GM13977 (cell line): ENCODE data around the gene PPM1B.
"Not testable (repeated sequence)": the region's sequence is repeated elsewhere in the genome, so short reads cannot be mapped to it uniquely, and the experiment has no call there.

Source experiments
- DNase-seq: peaks from one replicate; pipeline ENCODE4 v3.0.0; 2012; ENCODE audit warnings: low spot score
- in situ Hi-C: fragments of 300-500 bp; cut with MboI; formaldehyde crosslinking; loops from one replicate; pipeline ENCODE4 v1.12.0; 2022; ENCODE audit warnings: low sequenced_read_pairs, low pct_unique_long_range_greater_than_20kb, mixed read lengths, inconsistent platforms; ENCODE audit not compliant: unreplicated experiment
- TF ChIP-seq, protein P1 (sequence below): IDR thresholded peaks from 2 replicates; pipeline ENCODE4 v1.5.1; 2012; ENCODE audit warnings: mild to moderate bottlenecking, control low read depth; ENCODE audit not compliant: insufficient read depth; ENCODE audit errors: extremely low read depth, missing control alignments

Gene PPM1B

GRCh38 chr2:44244135-44244871 lies 75.6 kb downstream of the PPM1B start:
- TF ChIP-seq, protein P1, sequence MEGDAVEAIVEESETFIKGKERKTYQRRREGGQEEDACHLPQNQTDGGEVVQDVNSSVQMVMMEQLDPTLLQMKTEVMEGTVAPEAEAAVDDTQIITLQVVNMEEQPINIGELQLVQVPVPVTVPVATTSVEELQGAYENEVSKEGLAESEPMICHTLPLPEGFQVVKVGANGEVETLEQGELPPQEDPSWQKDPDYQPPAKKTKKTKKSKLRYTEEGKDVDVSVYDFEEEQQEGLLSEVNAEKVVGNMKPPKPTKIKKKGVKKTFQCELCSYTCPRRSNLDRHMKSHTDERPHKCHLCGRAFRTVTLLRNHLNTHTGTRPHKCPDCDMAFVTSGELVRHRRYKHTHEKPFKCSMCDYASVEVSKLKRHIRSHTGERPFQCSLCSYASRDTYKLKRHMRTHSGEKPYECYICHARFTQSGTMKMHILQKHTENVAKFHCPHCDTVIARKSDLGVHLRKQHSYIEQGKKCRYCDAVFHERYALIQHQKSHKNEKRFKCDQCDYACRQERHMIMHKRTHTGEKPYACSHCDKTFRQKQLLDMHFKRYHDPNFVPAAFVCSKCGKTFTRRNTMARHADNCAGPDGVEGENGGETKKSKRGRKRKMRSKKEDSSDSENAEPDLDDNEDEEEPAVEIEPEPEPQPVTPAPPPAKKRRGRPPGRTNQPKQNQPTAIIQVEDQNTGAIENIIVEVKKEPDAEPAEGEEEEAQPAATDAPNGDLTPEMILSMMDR: peak; percentile 24
- DNase-seq: peak; percentile 57
- in situ Hi-C loops: no loop called here

GRCh38 chr2:44245083-44245861 lies 76.6 kb downstream of the PPM1B start:
- TF ChIP-seq, protein P1: no peak
- DNase-seq: no peak
- in situ Hi-C loops: no loop called here

DNA sequence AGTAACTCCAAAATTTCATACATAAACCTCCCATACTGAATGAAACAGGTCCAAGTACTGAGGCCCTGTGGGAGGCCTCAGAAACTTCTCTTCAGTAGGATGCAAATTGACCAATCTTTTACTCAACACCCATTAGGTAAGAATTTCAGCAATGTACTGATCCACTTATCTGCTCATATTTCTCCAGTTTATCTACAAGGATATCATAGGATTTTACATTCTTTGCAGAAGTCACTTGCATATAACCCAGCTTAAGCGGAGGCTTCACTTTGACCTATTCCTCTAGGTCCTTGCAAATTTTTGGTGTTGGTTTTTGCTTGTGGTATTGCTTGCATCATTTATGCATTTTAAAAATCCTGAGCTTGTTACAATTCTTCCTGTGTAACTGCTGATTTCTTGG lies 77.8 kb downstream of the PPM1B start:
- in situ Hi-C loops: no loop called here
- TF ChIP-seq, protein P1: no peak
- no peak for DNase-seq

DNA sequence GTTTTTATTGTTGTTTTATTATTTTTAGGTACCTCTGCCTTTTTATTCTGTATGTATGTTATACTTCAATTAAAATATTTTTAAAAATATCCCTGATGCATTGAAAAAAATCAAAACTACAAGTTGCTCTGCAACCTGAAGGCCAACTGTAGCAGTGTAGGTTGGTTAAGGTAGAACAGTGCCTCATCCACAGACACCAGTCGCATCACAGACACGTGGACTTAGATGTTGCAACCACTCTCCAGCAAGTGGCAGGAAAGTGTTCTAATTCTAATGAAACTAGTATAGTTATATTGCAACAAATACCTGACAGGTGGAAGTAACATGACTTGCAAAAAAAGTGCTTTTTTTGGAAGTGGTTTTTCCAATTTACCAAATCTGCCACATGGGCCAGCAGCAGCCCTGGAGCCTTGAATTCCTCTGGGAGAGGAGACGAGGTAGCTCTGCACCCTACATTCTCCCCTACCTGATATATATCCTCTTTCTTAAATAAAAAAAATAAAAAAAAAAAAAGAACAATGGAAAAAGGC lies 78.2 kb downstream of the PPM1B start:
- TF ChIP-seq, protein P1: no peak
- DNase-seq: no peak
- in situ Hi-C loops: no loop called here

- TF ChIP-seq, protein P1: no peak
- DNase-seq: no peak
- in situ Hi-C loops: no loop called here
Observed at GRCh38 chr2:44247924-44248323, 79.2 kb downstream of the PPM1B start.

- in situ Hi-C loops, DNase-seq: not testable (repeated sequence)
Observed at GRCh38 chr2:44249269-44249668, 80.6 kb downstream of the PPM1B start.

- in situ Hi-C loops: no loop called here
- TF ChIP-seq, protein P1: no peak
- peak; percentile 24 for DNase-seq
Observed at GRCh38 chr2:44250376-44250775, 81.7 kb downstream of the PPM1B start.
